Stimulated activated CD4-positive, alpha-beta T cell treated with anti-CD3 and anti-CD28 coated beads, Interleukin-1b, Interleukin-23, amount 100 ng/mL, for 24 hours (primary cell): ENCODE data around the gene ANKRD52.
A peak's percentile ranks its signal among the peaks of the same experiment; 100 is the strongest.
"Not testable (repeated sequence)": the region's sequence is repeated elsewhere in the genome, so short reads cannot be mapped to it uniquely, and the experiment has no call there.

Experiments
- DNase-seq, 4 experiments: peaks; one replicate each; pipeline ENCODE4 v3.0.0-alpha.2; 2020; ENCODE audit warnings: low read depth in 4 of 4, low spot score in 1 of 4

The ANKRD52 gene

GRCh38 chr12:56212361-56212760, 45.8 kb downstream of the ANKRD52 start:
- no peak for DNase-seq

DNA sequence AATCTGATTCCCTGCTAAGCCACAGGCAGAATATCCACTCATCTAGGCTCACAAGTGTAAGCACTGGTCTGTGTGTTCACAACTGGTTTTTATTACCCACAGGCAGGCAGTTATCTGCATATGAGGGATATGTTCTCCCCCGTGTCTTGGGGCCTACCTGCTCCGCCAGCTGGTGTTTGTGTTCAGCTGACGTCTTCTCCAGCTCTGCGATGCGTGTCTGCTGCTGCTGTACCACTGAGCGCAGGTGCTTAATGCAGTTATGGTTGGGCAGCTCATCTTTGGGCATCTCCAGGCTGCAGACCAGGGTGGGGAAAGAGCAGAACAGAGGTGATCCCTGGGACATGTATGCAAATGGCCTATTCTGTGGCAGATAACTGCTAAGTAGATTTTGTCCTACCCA, 50.2 kb downstream of the ANKRD52 start:
- DNase-seq = no peak

GRCh38 chr12:56206452-56207166, 51.6 kb downstream of the ANKRD52 start:
- DNase-seq = no peak

DNA sequence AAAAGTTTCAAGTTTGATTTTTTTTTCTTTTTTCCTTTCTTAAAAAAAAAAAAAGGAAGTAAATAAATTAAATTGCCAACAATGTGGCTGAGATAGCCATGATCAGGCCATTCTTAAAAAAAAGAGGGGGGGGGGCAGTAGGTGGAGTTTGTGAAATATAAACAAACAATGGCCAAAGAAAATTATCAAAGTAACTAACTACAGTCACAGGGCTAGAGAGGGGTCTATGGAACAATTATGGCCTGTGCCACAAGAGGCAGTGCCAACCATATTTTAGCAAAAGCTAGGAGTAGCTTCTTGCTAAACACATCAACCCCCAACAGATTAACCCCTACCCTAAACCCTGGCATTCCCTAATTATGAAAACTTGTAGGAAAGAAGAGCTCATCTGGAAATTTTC, 52.7 kb downstream of the ANKRD52 start:
- DNase-seq = no peak

GRCh38 chr12:56204275-56204674, 53.9 kb downstream of the ANKRD52 start:
- DNase-seq = no peak

GRCh38 chr12:56202838-56203237, 55.3 kb downstream of the ANKRD52 start:
- no peak for DNase-seq

GRCh38 chr12:56202366-56202765, 55.8 kb downstream of the ANKRD52 start:
- DNase-seq = no peak

- no peak for DNase-seq
Observed at GRCh38 chr12:56198836-56199235, 59.3 kb downstream of the ANKRD52 start.

DNA sequence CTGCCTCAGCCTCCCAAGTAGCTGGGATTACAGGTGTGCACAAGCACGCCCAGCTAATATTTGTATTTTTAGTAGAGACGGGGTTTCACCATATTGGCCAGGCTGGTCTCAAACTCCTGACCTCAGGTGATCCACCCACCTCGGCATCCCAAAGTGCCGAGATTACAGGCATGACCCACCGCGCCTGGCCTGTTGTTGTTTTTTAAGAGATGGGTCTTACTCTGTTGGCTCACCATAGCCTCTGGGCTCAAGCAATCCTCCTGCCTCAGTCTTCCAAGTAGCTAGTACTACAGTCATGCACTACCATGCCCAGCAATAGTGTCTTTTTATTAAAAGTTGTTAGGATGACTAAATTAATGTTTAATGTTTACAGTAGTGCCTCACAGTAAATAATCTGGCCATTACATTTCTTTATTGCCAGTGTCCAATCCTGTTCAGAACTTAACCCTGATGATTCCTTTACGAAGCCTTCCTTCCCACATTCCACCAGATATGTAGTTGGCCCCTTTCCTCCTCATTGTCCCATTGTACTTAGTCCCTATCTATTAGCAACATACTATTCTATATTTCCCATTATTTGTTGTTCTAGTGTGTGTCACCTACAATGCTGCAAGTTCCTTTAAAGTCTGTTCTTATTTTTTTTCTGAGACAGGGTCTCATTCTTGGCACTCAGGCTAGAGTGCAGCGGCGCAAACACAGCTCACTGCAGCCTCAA, 60.1 kb downstream of the ANKRD52 start:
- DNase-seq = no peak

DNA sequence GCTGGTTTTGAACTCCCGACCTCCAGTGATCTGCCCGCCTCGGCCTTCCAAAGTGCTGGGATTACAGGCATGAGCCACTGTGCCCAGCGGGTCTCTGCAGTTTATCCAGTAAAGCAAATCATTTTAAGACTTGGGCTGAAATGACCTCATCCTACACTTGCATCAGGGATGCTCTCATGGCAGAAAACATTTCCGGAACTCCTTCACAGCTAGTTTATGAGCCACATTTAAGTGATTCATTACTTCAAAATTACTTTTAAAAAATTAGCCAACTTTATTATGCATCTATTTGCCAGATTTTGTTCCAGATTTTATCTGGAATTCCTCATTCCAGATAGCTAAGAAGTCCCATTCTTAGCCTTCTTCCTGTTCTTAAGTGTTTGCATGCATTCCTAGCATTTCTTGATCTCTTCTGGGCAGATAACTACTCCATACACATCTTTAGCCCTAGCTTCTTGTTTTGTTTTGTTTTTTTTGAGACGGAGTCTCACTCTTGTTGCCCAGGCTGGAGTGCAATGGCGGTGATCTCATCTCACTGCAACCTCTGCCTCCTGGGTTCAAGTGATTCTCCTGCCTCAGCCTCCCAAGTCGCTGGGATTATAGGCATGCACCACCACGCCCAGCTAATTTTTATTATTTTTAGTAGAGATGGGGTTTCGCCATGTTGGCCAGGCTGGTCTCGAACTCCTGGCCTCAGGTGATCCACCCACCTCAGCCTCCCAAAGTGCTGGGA, 61.2 kb downstream of the ANKRD52 start:
- DNase-seq = not testable (repeated sequence)

DNA sequence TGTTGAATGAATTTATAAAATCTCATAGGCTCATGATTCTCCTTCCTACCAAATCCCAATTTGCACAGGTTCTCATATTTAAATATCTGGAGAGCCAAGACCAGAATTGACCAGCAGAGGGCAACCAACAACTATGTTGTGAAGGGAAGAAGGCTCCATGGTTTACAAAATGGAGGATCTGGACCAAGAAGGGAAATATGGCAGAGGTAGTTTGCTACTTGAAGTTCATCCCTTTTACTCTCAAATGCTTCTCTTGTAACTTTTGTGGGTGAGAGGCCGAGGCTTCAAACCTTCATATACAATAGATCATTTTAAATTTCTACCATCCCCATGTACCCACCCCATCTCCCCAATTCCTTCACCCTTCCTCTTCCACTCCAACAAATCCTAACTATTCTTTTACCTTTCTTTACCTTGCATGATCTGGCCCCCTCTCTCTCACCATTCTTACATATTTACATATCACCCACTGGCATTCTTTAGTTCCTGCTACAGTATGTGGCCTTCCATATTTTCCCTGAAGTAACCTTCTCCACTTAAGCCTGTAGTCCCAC, 65.1 kb downstream of the ANKRD52 start:
- DNase-seq = peak; percentile 49 to 67 (median 57)

- no peak for DNase-seq
Observed at GRCh38 chr12:56192582-56192981, 65.6 kb downstream of the ANKRD52 start.

DNA sequence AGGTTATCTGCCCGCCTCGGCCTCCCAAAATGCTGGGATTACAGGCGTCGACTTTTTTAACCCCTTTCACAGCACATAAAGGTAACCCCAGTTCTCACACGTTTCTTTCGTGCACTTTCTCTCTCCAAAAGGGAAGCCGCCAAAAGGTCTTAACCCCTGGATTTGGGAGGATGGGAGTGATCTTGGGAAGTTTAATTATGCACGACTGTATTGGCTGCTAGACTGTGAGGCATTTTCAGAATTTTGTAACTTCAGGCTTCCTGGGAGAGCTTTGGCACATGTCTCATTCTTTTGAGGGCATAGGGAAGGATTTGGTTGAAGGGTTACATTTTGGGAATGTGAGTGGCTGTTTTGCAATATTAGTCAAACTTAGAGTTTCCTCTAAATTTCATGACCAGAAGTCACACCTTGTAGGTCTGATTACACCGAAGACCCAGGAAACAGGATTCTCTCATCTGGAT, 67.5 kb downstream of the ANKRD52 start:
- DNase-seq = no peak

DNA sequence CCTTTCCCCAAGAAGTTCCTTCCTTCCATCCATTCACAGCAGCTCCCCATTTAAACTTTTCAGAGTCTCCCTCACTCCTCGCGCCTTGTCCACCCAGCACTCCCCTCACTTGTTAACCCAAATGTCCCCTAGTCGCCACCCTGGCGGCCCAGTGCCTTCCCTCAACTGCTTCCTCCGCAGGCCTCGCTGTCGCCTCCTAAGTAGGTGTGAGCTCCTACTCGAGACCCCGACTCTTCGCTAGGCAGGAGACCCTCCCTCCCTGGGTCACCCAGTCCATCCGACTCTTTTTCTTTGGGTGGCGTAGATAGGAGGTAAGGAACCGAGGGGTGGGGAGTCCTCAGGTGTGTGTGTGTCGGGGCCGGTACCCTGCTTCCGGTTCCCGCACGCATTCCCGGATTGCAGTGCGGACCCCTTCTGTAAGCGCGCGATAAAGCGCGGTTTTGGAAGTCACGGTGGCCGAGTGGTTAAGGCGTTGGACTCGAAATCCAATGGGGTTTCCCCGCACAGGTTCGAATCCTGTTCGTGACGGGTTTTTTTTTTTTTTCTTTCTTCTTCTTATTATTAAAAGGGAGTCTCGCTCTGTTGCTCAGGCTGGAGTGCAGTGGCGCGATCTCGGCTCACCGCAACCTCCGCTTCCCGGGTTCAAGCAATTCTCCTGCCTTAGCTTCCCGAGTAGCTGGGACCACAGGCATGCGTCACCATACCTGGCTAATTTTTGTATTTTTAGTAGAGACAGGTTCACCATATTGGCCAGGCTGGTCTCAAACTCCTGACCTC, 68.1 kb downstream of the ANKRD52 start:
- DNase-seq = peak; percentile 59 to 93 (median 86)

GRCh38 chr12:56189099-56189917, 68.9 kb downstream of the ANKRD52 start, which contains the start of gene SMARCC2:
TSS of gene SMARCC2 (minus strand) at chr12:56189483. CDS start at chr12:56189461, 22 bp downstream.
- peak; percentile 70 to 74 (median 70) for DNase-seq

DNA sequence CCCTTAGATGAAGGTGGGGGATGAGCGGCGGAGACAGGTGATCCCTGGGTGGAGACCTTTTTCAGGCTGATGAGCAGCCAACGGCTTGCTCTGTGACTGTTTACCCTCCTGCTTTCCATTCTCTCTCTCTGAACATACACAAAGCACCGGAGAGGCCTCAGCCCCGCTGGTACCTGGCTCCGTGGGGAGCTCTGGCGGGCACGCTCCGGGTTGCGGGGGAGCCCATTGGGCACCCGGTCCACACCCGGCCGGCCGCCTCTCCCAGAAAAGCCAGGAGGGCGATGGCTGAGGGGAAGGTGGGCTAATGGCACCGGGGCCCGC, 69.4 kb downstream of the ANKRD52 start:
- DNase-seq = no peak

GRCh38 chr12:56188131-56188777, 69.9 kb downstream of the ANKRD52 start:
- DNase-seq = no peak
